ENCODE measurements around the gene HID1.

DNA sequence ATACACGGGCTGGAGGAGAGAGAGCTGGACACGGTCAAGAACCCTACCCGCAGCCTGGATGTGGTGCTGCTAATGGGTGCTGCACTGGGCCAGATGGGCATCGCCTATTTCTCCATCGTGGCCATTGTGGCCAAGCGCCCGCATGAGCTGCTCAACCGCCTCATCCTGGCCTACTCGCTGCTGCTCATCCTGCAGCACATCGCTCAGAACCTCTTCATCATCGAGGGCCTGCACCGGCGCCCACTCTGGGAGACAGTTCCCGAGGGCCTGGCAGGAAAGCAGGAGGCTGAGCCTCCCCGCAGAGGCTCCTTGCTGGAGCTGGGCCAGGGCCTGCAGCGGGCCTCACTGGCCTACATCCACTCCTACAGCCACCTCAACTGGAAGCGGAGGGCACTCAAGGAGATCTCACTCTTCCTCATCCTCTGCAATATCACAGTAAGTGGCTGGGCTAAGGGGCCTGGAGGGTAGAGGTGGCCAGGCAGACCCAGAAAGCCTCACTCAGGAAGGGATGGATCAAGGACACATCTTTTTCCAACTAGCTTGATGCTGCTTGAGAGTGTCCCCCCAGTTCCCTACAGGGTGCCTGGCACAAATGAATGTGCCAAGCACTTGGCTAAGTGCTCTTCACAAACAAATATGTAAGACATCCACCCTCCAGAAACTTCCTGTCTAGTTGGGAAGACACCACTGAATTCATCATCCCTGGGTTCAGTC, 25.4 kb downstream of the HID1 start:
- TF ChIP-seq CTCF (IDR thresholded peaks at IDR 0.05) (no peak), POLR2A (IDR thresholded peaks at IDR 0.05) (no peak)
